GM23248 (cell line): ENCODE results near the gene TOMM7. TPM values are rescaled to one million over a fixed set of nuclear protein-coding genes. Genes with fewer than 3 reads are reported as not detected.
A peak's percentile ranks its signal among the peaks of the same experiment; 100 is the strongest.
"Not testable (repeated sequence)": the region's sequence is repeated elsewhere in the genome, so short reads cannot be mapped to it uniquely, and the experiment has no call there.

Experiments used
- DNase-seq: peaks from one replicate; pipeline ENCODE4 v3.0.0-alpha.2; 2015
- H2AFZ ChIP-seq: fragments of 200-600 bp; sonication (generic); 2 replicates; pipeline ENCODE4 v1.6.1; 2016; ENCODE audit warnings: antibody characterized with exemption
- H3F3A ChIP-seq: fragments of 200-600 bp; sonication (generic); 2 replicates; pipeline ENCODE4 v1.6.1; 2016; ENCODE audit warnings: mild to moderate bottlenecking, antibody characterized with exemption, mixed run types; ENCODE audit not compliant: insufficient read depth
- H3K27ac ChIP-seq: fragments of 200-600 bp; sonication (generic); 2 replicates; pipeline ENCODE4 v1.5.1; 2016; ENCODE audit warnings: mild to moderate bottlenecking
- H3K27me3 ChIP-seq: fragments of 200-600 bp; sonication (generic); replicated peaks from 2 replicates; pipeline ENCODE4 v1.6.1; 2016; ENCODE audit warnings: mild to moderate bottlenecking; ENCODE audit not compliant: insufficient read depth
- H3K36me3 ChIP-seq: fragments of 200-600 bp; sonication (generic); 2 replicates; pipeline ENCODE4 v1.6.1; 2016; ENCODE audit warnings: low read depth, mild to moderate bottlenecking
- H3K4me1 ChIP-seq: fragments of 200-600 bp; sonication (generic); 2 replicates; pipeline ENCODE4 v1.6.1; 2016; ENCODE audit warnings: mild to moderate bottlenecking; ENCODE audit not compliant: insufficient read depth
- H3K4me2 ChIP-seq: fragments of 200-600 bp; sonication (generic); one replicate; pipeline ENCODE4 v1.6.1; 2016; ENCODE audit warnings: mild to moderate bottlenecking; ENCODE audit not compliant: unreplicated experiment
- H3K4me3 ChIP-seq: fragments of 200-600 bp; sonication (generic); 2 replicates; pipeline ENCODE4 v1.5.1; 2016; ENCODE audit warnings: mild to moderate bottlenecking
- H3K79me2 ChIP-seq: fragments of 200-600 bp; sonication (generic); 2 replicates; pipeline ENCODE4 v1.6.1; 2016; ENCODE audit warnings: mild to moderate bottlenecking; ENCODE audit not compliant: insufficient read depth
- H3K9ac ChIP-seq: fragments of 200-600 bp; sonication (generic); 2 replicates; pipeline ENCODE4 v1.6.1; 2016; ENCODE audit warnings: mild to moderate bottlenecking
- H3K9me2 ChIP-seq: fragments of 200-600 bp; sonication (generic); 2 replicates; pipeline ENCODE4 v1.6.1; 2016; ENCODE audit warnings: mixed run types, mild to moderate bottlenecking, moderate library complexity; ENCODE audit not compliant: insufficient read depth
- H3K9me3 ChIP-seq: fragments of 200-600 bp; sonication (generic); one replicate; pipeline ENCODE4 v1.6.1; 2017; ENCODE audit warnings: low read depth
- H4K20me1 ChIP-seq: fragments of 200-600 bp; sonication (generic); 2 replicates; pipeline ENCODE4 v1.6.0; 2016; ENCODE audit not compliant: insufficient read depth
- EZH2 ChIP-seq: fragments of 200-600 bp; sonication (generic); IDR thresholded peaks from 2 replicates; pipeline ENCODE4 v1.6.1; 2018; ENCODE audit warnings: antibody characterized with exemption, mild to moderate bottlenecking; ENCODE audit not compliant: insufficient read depth, poor library complexity, severe bottlenecking
- EZH2phosphoT487 ChIP-seq: fragments of 200-600 bp; sonication (generic); IDR thresholded peaks from 2 replicates; pipeline ENCODE4 v1.6.1; 2018; ENCODE audit warnings: antibody characterized with exemption, moderate library complexity, mild to moderate bottlenecking, low read depth; ENCODE audit not compliant: insufficient read depth
- WGBS, 2 experiments: methylation state at CpG; one replicate each; pipeline ENCODE4 v1.1.6; 2015 to 2017; ENCODE audit warnings: low lambda C conversion rate in 2 of 2, low coverage in 1 of 2; ENCODE audit errors: missing lambda C conversion rate in 2 of 2; 5-methylcytosine and 5-hydroxymethylcytosine counted together
- in situ Hi-C: fragments of 300-500 bp; cut with MboI; formaldehyde crosslinking; loops from 2 replicates; pipeline ENCODE4 v1.15.0; 2020
- polyA plus RNA-seq: library from polyadenylated mRNA; unstranded; fragments of >200 nt; fragmentation: Nextera tagmentation; extraction: Ambion mirVana; gene quantifications from 2 replicates; pipeline ENCODE4 v1.2.1, GENCODE V29; 2016
- total RNA-seq: library from RNA; depleted of rRNA; stranded (reverse); fragments of >200 nt; shearing (Covaris generic); gene quantifications from 2 replicates; pipeline ENCODE4 v1.2.3, GENCODE V29; 2014

Gene TOMM7
- total and polyA plus RNA-seq, 2 experiments from 2014 or later = 132 to 408 TPM

- Histone ChIP-seq H3K9me3 (no peaks in the 10 kb centered on the region), H2AFZ (no peak overlapping the region), H3K79me2 (no peaks in the 10 kb centered on the region), H3K9me2 (no peaks in the 10 kb centered on the region), H3K4me3 (no peak overlapping the region), H3K27ac (no peak overlapping the region), H3F3A (peaks cover 39% of the 10 kb centered on the region), H3K4me2 (no peak overlapping the region), H3K27me3 (no peaks in the 10 kb centered on the region), H4K20me1 (no peaks in the 10 kb centered on the region), H3K4me1 (peaks cover 46% of the 10 kb centered on the region), H3K36me3 (no peaks in the 10 kb centered on the region), H3K9ac (no peak overlapping the region)
- 67 to 70% methylated on average over 7 of the region's 7 CpGs for WGBS, 2 experiments
- in situ Hi-C loops = no loop called here
- DNase-seq = peak; percentile 63
- no peak for TF ChIP-seq EZH2phosphoT487
- no peak for TF ChIP-seq EZH2
Measured at GRCh38 chr7:22782616-22783232, 39.9 kb downstream of the TOMM7 start.

GRCh38 chr7:22781230-22781711, 41.4 kb downstream of the TOMM7 start:
- DNase-seq = peak; percentile 87
- H3K79me2 ChIP-seq = no peaks in the 10 kb centered on the region
- H3K4me3 ChIP-seq = peak overlapping the region; percentile 53
- TF ChIP-seq EZH2 = no peak
- H3K9ac ChIP-seq = peak overlapping the region; percentile 9; the same call in 1 of the 2 replicates
- peak overlapping the region; percentile 67 for H3K27ac ChIP-seq
- H3K9me2 ChIP-seq = no peaks in the 10 kb centered on the region
- H3K4me2 ChIP-seq = peak overlapping the region; percentile 66
- H3K36me3 ChIP-seq = no peaks in the 10 kb centered on the region
- H3K9me3 ChIP-seq = no peaks in the 10 kb centered on the region
- H4K20me1 ChIP-seq = no peaks in the 10 kb centered on the region
- peaks cover 39% of the 10 kb centered on the region for H3F3A ChIP-seq
- 0 to 6% methylated on average over 5 of the region's 5 CpGs for WGBS, 2 experiments
- peaks cover 46% of the 10 kb centered on the region for H3K4me1 ChIP-seq
- H2AFZ ChIP-seq = peak overlapping the region; percentile 62; the same call in 1 of the 2 replicates
- no peaks in the 10 kb centered on the region for H3K27me3 ChIP-seq
- in situ Hi-C loops = no loop called here

DNA sequence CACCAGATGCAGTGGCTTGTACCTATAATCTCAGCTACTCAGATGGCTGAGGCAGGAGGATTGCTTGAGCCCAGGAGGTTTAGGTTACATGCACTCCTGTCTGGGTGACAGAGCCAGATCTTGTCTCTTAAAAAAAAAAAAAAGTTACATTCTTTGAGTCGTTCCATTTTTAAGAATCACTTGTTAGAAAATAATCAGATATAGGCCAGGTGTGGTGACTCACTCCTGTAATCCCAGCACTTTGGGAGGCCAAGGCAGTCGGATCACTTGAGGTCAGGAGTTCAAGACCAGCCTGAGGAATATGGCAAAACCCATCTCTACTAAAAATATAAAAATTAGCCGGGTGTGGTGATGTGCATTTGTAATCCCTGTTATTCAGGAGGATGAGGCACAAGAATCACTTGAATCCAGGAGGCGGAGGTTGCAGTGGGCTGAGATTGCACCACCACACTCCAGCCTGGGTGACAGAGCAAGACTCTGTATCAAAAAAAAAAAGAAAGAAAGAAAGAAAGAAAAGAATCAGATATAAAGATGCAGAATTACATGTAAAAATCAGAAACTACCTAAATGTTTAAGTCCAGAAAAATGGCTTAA, 42.8 kb downstream of the TOMM7 start:
- H3K9me2 ChIP-seq, H4K20me1 ChIP-seq, H3K9me3 ChIP-seq, in situ Hi-C loops, H3K79me2 ChIP-seq, H3K36me3 ChIP-seq, H3K27me3 ChIP-seq, H3K4me3 ChIP-seq: not testable (repeated sequence)
- Histone ChIP-seq H3K4me2 (peak overlapping the region; percentile 66), H3K4me1 (peaks cover 46% of the 10 kb centered on the region), H3K27ac (peak overlapping the region; percentile 67), H3F3A (peaks cover 39% of the 10 kb centered on the region), H2AFZ (peak overlapping the region; percentile 16; the same call in 1 of the 2 replicates), H3K9ac (peak overlapping the region; percentile 9; the same call in 1 of the 2 replicates)
- DNase-seq = peak; percentile 33
- 35 to 36% methylated on average over 4 of the region's 4 CpGs for WGBS, 2 experiments

- 45 to 47% methylated on average over 4 of the region's 4 CpGs for WGBS, 2 experiments
- no peak for DNase-seq
- in situ Hi-C loops = no loop called here
- Histone ChIP-seq H3K4me2 (no peak overlapping the region), H3F3A (peaks cover 34% of the 10 kb centered on the region), H4K20me1 (no peaks in the 10 kb centered on the region), H3K9me2 (no peaks in the 10 kb centered on the region), H3K4me3 (no peak overlapping the region), H3K27ac (no peak overlapping the region), H3K4me1 (peaks cover 34% of the 10 kb centered on the region), H3K9ac (no peak overlapping the region), H3K36me3 (no peaks in the 10 kb centered on the region), H2AFZ (peak overlapping the region; percentile 38), H3K79me2 (no peaks in the 10 kb centered on the region), H3K27me3 (no peaks in the 10 kb centered on the region), H3K9me3 (no peaks in the 10 kb centered on the region)
- no peak for TF ChIP-seq EZH2
- TF ChIP-seq EZH2phosphoT487 = no peak
Measured at GRCh38 chr7:22776964-22777363, 45.7 kb downstream of the TOMM7 start.
